ENCODE results near the gene STH.

DNA sequence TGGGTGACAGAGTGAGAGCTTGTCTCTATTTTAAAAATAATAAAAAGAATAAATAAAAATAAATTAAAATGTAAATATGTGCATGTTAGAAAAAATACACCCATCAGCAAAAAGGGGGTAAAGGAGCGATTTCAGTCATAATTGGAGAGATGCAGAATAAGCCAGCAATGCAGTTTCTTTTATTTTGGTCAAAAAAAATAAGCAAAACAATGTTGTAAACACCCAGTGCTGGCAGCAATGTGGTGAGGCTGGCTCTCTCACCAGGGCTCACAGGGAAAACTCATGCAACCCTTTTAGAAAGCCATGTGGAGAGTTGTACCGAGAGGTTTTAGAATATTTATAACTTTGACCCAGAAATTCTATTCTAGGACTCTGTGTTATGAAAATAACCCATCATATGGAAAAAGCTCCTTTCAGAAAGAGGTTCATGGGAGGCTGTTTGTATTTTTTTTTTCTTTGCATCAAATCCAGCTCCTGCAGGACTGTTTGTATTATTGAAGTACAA, 8.5 kb downstream of the STH start:
- TF ChIP-seq POLR2A (IDR thresholded peaks at IDR 0.05), result no peak
- TF ChIP-seq, protein P1, sequence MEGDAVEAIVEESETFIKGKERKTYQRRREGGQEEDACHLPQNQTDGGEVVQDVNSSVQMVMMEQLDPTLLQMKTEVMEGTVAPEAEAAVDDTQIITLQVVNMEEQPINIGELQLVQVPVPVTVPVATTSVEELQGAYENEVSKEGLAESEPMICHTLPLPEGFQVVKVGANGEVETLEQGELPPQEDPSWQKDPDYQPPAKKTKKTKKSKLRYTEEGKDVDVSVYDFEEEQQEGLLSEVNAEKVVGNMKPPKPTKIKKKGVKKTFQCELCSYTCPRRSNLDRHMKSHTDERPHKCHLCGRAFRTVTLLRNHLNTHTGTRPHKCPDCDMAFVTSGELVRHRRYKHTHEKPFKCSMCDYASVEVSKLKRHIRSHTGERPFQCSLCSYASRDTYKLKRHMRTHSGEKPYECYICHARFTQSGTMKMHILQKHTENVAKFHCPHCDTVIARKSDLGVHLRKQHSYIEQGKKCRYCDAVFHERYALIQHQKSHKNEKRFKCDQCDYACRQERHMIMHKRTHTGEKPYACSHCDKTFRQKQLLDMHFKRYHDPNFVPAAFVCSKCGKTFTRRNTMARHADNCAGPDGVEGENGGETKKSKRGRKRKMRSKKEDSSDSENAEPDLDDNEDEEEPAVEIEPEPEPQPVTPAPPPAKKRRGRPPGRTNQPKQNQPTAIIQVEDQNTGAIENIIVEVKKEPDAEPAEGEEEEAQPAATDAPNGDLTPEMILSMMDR (IDR thresholded peaks at IDR 0.05), result no peak
- no peak for TF ChIP-seq EP300 (IDR thresholded peaks at IDR 0.05)

Data from sigmoid colon (tissue), 4 donors.